ENCODE data around the gene KLHDC4.
"Not testable (repeated sequence)": the region's sequence is repeated elsewhere in the genome, so short reads cannot be mapped to it uniquely, and the experiment has no call there.

The KLHDC4 gene

DNA sequence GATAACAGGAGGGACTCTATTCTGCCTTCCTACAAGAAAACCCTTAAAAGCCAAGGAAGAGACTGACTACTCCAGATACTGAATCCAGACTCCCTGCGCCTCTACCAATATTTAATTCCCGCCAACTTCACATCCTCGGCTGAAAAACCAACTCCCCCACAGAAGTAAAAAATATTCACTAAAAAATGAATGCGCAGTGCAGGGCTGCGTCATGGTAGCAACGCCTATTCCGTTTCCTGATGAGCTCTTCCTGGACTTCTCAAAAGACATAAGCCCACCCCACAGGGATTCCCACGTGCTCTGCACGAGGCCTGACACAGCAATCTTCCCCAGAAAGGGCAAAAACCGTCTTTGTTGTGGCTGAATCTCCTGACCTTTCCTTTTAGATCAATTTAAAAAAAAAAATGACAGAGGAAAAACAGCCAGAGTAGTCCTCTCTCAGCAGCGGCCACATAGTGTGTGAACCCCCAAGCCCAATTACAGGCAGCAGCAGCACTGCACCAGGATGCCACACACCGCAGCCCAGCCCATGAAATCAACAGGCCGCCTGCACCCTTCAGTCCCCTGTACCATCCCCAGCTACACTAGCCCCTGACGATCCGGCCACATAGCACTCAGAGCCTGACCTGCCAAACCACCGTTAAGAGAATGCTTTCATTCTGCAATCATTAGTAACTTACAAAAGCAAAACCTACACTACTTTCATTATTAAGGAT is 23.9 kb downstream of the KLHDC4 start:
- DNase-seq = no peak

DNA sequence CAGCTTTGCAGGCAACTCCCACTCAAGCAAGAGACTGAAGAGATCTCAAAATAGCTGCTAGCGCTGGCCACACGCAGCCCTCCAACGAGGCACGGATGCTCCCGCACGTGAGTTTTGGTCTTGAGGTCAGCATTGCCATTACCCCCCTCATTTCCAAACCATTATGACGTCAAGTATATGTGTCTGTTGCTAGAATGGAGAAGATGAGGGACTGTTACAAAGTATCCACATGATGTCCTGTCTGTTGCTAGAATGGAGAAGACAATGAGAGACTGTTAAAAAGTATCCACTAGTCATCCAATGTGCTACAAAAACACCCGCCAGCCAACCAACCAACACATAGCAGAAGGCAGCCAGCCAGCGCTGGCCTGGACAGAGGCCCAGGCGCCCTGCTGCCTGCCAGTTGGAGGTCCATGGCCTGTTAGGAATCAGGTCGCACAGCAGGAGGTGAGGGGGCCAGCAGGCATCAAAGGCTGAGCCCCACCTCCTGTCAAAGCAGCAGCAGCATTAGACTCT is 24.8 kb downstream of the KLHDC4 start:
- DNase-seq = no peak

DNA sequence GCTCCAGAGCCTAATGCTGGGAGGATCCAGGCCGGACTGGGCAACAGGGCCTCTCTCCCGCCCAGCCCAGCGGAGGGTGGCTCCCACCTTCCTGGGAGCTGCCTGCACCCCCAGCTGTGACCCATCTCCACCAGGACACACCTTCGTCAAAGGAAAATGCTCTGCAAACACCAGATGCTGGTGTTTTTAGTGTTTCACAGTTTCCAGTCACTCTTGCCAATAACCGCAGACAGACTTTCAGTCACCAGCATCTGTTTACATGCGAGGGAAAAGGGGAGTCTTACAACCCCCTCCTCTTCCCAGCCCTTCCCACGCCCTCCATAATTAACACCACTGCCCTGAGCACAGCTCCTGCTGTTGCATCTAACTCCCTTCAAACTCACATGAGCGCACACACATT is 25.3 kb downstream of the KLHDC4 start:
- DNase-seq = no peak

DNA sequence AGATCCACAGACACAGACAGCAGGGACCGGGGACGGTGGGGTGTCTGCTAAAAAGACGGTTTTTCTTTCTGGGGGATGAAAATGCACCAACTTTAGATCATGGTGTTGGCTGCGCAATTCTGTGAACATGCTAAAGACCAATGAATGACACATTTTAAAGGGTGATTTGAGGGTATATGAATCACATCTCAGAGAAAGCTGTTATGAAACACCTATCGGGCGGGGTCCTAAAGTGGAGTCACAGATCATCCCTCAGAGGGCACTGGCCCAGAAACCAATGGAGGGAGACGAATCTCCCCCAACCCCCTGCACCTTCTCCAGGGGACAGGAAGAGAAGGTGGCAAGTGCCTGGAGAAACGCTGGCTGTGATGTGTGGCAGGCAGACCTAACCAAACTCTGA is 26.0 kb downstream of the KLHDC4 start:
- DNase-seq = no peak

DNA sequence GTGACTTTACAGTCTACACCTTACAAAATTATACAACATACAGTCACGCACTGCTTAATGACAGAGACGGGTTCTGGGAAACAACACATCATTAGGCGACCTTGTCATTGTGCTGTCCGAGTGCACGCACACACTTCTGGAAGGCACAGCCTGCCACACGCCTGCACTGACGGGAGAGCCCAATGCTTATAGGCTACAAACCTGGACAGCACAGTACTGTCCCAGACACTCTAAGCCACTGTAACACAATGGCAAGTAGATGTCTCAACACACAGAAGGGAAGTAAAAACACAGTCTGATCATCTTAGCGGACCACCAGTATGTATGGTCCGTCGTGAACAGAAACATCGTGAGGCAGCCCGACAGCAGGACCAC is 29.8 kb downstream of the KLHDC4 start:
- no peak for DNase-seq

DNA sequence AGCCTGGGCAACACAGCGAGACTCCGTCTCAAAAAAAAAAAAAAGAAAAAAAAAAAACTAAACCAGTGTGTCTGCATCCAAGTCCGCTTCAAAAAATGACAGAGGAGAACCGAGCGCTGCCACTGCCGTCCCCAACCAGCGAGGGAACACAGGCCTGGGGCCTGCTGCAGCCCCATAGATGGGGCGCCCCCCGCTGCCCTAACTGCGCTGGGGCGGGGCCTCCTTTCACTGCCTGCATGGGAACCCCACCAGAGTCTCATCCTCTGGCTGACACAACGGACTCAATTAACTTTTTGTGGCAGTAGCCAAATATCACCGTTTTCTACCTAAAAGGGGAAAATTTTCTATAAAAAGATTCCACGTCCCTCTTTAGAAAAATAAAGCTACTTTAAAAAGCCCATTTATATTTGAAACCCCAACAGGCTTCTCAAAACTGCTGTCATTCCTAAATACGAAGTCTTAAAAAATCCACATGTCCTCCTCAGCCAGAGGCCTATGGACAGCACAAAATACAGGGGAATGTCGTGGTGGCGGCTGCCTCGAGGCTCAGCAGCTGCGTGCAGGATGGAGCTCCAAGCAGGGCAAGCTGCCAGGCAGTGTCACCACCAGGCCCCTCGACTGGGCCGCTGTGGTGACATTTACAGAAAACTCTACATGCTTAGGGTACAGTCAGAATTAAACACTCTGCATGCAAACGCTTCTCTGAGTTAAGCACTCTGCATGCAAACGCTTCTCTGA is 30.3 kb downstream of the KLHDC4 start:
- DNase-seq = no peak

DNA sequence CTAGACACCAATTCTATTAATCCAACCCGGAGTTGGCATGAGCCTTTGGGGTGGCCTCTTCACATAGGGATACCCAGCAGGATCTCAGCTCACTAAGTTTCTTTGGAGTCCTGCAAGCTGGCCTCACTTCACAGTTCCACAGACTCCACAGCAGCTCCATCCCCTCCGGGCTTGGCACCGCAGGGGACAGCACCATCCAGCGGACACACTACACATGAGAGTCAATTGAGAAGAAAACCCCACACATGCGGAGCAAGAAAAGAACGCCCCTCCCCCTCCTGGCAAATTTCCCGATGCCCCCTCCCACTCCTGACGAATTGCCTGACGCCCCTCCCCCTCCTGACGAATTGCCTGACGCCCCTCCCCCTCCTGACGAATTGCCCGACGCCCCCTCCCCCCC is 31.1 kb downstream of the KLHDC4 start:
- no peak for DNase-seq

DNA sequence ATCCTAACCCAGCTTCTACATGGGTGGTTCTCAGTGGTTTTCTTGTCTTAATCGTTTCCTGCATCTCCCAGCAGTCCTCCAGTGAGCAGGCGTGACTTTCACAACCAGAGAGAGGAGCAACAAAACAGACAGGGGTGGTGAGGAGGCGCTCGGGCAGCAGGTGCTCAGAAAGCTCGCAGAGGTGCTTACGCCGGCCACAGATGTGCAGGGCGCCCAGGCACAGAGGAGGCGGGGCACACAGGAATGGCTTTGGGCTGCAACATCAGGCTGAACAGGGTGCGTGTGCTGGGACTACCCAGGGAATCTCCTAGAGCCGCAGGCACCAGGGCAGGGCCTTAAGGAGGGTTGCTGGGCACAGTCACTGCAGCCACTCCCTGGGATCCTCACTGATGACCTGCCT is 32.6 kb downstream of the KLHDC4 start:
- no peak for DNase-seq

DNA sequence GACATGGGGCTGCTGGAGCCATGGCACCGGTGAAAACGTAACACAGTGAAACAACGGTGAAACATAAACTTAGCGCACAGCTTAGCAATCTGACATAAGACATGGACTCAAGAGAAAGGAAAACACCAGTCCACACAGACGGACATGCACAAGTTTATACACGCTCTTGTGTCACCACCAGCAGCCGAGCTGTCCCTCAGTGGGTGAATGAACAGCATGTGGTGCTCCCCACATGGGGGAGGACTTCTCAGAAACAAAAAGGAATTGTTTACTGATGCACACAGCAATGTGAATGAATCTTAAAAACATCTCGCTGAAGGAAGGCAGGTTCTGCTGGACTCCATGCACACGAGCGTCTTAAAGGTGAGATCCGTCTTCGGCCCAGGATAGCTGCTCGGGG is 34.2 kb downstream of the KLHDC4 start:
- DNase-seq = no peak

DNA sequence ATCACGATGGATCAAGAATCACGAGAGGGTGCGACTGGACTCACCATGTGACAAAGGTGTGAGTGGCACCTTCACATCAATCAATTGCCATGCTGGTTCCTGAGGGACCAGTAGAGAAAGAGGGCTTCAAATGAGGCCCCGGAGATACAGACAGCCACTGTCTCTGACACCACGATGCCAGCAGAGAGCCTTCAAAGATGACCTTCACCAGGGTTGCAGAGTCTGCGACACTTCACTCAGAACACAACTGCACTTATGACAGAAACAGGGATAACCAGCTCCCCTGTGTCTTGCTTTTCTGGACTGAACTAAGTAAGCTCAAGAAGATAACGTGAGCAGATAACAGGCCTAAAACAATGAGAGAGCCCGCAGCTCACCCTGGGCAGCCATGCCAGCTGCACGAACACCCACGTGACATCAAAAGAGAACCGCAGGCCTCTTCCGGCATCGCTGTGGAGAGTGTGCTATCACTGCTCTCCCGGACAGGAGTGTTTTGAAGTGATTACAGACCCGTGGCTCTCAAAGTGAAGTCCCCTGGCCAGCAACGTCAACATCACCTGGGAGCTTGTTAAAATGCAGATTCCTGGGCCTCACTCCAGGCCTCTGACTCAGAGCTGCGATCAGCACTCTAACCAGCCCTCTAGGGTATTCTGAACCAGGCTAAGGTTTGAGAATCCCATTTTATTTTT is 36.4 kb downstream of the KLHDC4 start:
- no peak for DNase-seq

DNA sequence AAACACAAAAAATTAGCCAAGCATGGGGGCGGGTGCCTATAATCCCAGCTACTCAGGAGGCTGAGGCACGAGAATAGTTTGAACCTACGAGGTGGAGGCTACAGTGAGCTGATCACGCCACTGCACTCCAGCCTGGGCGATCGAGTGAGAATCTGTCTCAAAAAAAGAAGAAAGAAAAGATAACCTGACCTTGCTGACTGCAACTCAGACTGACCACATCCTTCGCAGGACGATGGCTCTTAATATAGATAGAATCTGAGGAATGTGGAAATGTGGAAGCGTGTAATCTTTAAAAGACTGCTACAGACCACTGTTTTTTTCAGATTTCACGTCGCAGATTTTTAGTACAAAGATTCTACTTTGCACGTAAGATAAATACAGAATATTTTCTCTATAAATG is 37.8 kb downstream of the KLHDC4 start:
- no peak for DNase-seq

DNA sequence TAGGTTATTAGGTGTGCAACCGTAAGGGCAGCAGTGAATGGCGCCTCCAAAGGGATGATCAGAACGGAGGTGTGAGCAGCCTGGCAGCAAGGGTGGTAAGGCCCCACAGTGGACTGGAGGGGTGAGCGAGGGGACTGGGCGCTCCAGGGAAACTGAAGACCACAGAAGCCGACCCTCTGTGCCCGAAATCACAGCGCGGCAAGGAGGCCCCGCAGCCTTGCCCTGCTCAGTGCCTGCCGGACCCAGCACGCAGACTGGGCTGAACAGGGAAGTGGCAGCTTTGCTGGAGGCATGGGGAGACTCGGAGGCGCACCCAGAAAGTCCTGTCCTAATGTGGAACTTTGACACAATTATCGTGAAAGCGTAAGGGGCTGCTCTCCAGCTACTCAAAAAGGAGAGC is 38.4 kb downstream of the KLHDC4 start:
- no peak for DNase-seq

DNA sequence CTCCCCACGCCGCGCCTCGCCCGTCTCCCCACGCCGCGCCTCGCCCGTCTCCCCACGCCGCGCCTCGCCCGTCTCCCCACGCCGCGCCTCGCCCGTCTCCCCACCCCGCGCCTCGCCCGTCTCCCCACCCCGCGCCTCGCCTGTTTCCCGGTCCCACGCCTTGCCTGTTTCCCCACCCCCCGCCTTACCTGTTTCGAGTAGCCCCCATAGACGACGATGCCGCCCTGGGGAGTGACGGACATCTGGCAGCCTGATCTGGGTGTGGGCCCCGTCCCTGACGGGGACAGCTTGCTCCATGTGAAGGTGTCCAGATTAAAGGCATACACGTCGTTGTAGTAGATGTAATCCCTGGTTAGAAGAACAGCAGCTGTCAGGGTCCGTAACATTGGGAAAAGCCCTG is 39.2 kb downstream of the KLHDC4 start:
- DNase-seq = not testable (repeated sequence)

DNA sequence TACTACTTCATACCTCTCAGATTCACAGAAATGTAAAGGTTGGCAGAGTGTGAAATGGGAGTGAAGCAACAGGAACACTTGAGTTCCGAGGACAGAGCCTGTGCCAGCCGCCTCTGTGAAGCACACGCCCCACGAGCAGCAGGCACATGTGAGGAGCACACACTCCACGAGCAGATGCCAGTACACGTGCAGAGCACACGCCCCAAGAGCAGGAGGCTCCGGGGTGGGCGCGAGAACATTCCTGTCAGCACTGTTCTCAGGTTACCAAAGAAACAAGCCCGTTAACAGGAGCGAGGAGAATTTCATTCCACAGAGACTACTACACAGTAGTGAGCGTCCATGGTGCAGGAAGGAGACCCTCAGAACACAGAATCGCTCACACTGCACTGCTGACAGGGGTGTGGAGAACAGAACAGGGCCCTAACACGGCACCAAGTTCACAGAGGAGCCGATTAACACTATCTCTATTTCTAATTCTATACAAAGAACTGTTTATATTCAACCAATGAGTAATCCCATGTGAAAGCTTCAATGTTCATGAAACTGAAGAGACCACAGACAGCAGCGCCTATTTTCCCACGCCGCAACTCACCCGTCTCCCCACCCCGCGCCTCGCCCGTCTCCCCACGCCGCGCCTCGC is 40.1 kb downstream of the KLHDC4 start:
- DNase-seq = no peak

DNA sequence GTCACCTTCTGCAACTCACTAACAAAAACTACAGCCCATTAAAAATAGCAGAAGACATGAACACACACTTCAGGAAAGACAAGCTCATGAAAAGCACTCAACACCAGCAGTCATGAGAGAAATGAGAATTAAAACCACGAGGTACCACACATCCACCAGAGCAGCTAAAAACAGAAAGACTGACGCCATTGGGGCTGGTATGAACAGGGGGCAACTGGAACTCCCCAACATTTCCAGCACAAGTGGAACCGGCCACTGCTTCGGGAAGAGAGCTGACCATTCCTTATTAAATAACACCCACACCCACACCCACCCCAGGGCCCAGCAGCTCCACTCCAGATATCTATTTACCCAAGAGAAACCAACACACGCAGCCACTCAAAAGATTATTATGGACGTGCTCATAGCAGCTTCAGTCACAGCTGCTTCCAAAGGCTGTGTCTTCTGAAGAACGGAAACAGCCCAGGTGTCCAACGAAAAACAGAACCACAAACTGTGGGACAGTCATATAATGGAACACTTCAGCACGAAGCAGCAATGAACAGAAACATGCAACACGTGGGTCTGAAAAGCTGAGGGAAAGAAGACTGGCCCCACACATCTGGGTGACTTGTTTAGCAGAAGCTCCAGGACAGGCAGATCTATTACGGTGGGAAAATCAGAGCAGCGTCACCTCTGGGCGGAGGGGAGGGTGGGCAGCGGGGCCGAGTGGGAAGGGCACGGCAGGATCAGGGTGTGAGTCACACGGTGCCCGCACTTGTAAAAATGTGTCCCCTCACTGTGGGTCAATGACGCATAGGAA is 41.1 kb downstream of the KLHDC4 start:
- DNase-seq = no peak

DNA sequence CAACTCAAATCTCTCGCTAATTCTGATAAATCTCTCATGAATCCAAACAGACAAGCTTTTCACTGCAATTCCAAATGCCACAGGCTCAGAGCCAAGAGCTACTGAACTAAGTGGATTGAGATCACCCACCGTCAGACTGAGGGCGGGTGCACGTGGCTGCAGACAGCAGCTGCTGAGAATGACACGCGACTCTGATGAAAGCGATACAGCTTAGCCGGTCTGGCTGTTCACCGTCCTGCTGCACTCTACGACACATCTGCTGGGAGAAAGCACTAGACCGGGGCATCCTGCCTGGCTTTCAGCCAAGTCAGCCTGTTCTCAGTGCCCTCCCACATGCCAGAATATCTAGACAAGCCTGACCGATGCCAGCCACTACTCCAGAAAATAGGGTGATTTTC is 42.6 kb downstream of the KLHDC4 start:
- DNase-seq = no peak

DNA sequence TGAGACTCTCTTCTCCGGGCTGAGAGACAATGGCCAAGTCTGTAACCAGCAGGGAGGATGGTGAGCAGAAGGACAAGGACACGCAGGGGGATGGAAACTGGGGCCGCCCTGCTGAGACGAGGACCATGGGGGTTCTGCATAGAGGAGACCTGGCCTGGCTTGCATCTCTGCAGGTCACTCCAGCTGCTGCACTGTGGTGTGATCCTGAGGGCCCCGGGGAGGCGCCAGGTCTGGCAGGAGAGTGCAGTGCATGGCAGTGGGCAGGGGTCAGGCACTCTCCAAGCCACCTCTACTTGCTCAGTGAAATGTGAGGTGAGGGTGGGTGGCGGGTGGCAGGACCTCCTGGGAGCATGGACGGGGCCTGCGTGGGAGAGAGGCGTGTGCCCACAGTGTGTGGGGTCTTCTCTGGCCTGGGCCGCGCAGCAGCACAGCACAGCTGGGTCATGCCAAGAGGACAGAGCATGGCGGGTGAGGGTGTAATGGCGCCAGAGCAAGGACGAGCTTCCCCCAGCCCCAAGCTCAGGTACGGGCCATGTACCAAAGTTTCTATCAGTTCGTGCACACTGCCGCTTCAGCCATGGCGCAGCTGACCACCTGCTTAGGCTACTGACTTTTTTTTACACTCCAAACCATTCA is 43.1 kb downstream of the KLHDC4 start:
- no peak for DNase-seq

DNA sequence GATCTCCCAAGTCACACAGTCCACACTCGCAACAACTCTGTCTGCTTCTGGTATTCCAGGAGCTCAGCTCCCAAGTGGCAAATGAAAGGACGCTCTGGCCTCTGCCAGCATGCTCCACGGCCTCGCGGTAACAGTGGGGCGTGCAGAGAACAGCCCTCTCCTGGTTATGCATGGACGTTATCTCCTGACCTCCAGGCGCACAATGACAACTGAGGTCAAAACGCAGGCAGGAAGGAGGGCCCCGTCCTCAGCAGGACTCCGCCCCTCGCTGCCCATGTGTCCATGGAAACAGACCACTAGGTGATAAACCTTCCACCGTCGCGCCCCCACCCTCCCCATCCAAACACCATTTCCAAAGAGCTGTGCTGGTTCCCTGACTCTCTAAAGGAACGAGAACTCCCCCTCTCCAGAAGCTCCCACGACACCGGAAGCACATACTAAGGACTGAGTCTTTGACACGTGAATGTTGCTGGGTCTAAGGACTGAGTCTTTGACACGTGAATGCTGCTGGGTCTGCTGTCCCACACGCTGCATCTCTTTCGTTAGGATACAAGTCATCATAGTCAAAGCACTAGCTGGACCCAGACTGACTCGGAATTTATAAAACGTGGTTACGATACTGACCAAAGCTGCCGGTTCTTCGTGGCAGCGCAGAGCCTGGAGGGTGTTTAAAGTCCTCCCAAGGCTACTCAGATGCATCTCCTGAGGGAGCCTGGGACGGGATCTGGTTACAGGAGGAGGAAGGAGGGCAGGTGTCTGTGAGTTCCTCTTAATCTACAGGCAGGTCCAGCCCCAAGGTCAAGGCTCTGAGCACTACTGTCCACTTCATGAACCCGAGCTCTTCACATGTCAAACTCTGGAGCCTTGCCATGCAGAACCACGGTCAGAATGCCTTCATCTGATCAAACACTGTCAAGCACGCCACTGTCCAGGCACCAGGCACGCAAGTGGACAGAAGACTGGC is 43.9 kb downstream of the KLHDC4 start:
- DNase-seq = no peak

DNA sequence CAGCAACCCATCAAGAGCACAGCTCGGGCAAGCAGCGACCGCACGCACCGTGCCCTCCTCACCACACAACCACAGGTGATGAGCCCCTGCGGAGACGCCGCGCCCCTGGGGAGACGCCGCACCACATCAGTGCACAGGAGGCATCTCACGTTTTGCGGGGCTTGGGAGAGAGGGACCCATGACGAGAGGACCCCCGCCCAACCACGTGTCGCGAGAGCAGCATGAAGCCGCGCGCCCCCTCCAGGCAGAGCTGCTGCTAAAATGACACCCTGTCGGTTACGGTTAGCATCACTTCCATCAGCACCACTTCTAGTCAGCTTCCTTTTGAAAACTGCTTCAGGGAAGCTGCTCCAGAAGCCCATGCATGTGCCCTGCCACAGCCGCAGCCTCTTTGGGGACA is 45.3 kb downstream of the KLHDC4 start:
- no peak for DNase-seq

DNA sequence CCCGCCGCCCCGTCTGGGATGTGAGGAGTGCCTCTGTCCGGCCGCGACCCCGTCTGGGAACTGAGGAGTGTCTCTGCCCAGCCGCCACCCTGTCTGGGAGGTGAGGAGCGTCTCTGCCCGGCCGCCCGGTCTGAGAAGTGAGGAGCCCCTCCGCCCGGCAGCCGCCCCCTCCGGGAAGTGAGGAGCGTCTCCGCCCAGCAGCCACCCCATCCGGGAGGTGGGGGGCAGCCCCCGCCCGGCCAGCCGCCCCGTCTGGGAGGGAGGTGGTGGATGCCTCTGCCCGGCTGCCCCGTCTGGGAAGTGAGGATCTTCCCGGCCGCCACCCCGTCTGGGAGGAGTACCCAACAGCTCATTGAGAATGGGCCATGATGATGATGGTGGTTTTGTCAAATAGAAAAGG is 47.0 kb downstream of the KLHDC4 start:
- not testable (repeated sequence) for DNase-seq

DNA sequence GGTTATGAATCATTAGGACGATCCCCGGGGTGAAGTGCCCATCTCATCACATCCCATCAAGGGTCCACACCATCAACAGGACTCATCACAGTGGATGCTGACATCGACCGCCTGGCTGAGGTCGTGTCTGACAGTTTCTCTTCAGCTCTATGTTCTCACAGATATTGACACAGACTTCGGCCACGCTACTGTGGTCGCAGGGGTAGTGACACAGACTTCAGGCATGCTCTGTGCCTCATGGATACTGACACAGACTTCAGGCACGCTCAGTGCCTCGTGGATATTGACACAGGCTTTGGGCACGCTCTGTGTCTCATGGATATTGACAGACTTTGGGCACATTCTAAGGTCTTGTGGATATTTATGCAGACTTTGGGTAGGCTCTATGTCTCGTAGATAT is 50.1 kb downstream of the KLHDC4 start:
- DNase-seq = no peak
